Nephron (organoid): ENCODE measurements around the gene KRTAP10-1.

Source experiments
- H3K27ac Mint-ChIP-seq, 3 experiments: 2 replicates each; pipeline ENCODE4 v1.8.0; 2020; ENCODE audit warnings: mixed read lengths in 3 of 3, mild to moderate bottlenecking in 2 of 3, moderate library complexity in 1 of 3
- H3K27me3 Mint-ChIP-seq: 2 replicates; pipeline ENCODE4 v1.8.0; 2021; ENCODE audit warnings: low read depth, mild to moderate bottlenecking, moderate library complexity, mixed read lengths
- H3K36me3 Mint-ChIP-seq: 2 replicates; pipeline ENCODE4 v1.8.0; 2020; ENCODE audit warnings: low read depth, mixed read lengths
- H3K4me1 Mint-ChIP-seq: 2 replicates; pipeline ENCODE4 v1.8.0; 2020; ENCODE audit warnings: mixed read lengths
- H3K4me3 Mint-ChIP-seq, 3 experiments: 2 replicates each; pipeline ENCODE4 v1.8.0; 2020; ENCODE audit warnings: mild to moderate bottlenecking in 3 of 3, mixed read lengths in 3 of 3, moderate library complexity in 2 of 3
- H3K9me3 Mint-ChIP-seq: 2 replicates; pipeline ENCODE4 v1.8.0; 2020; ENCODE audit warnings: mixed read lengths
- TF ChIP-seq, protein P1 (sequence below), 3 experiments: fragments of 200-600 bp; sonication (generic); IDR thresholded peaks; one replicate each; pipeline ENCODE4 v1.5.0; 2021; ENCODE audit warnings: antibody characterized with exemption in 3 of 3; ENCODE audit not compliant: unreplicated experiment in 3 of 3

The KRTAP10-1 gene

DNA sequence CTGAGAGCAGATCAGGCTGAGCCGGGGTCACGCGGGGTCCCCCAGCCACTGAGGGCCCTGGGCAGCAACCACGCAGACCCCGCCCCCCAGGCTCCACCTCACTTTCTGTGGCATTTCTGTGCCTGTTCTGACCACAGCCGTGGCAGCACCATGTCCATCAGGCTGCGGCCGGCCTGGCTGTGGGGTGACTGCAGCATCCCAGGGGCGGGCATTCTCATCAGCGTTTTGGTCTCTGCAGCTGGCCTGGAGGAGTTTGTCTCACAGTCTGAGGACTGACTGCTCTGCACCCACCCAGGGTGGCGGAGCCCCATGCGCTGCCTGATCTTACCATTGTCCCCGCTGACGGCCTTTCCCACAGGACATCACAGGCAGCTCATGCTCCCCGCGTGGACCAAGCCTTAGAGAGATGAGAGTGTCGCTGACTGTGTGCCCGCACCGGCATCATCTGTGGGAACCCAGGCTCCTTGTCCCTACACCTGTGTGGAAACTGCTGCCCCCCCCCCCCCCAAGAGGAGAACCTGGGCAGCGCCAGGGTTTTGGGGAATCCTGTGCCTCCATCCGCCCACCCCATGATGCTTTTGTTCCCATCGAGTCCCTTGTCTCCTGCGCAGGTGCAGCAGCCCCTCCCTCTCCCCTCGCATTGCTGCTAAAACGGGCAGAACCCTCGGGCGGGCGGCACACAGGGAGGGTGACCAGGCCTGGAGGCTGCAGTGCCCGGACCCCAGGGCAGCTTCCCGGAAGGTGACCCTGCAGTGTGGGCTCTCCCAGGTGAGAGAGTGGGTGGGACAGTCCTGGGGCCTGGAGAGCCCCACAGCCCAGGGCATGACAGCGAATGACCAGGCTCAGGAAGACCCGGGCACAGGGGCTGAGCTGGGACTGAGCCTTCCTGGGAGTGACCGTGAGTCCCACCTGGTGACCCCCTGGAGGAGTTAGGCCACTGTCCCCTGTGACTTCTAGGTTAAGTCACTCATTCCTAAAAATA lies 1.8 kb downstream of the KRTAP10-1 start:
- Mint-ChIP-seq H3K27me3 (peaks cover 5% of the 10 kb centered on the region), H3K9me3 (peaks cover 9% of the 10 kb centered on the region), H3K4me1 (no peaks in the 10 kb centered on the region), H3K36me3 (no peaks in the 10 kb centered on the region), H3K27ac (no peak overlapping the region), H3K4me3 (no peak overlapping the region)
- TF ChIP-seq, protein P1, sequence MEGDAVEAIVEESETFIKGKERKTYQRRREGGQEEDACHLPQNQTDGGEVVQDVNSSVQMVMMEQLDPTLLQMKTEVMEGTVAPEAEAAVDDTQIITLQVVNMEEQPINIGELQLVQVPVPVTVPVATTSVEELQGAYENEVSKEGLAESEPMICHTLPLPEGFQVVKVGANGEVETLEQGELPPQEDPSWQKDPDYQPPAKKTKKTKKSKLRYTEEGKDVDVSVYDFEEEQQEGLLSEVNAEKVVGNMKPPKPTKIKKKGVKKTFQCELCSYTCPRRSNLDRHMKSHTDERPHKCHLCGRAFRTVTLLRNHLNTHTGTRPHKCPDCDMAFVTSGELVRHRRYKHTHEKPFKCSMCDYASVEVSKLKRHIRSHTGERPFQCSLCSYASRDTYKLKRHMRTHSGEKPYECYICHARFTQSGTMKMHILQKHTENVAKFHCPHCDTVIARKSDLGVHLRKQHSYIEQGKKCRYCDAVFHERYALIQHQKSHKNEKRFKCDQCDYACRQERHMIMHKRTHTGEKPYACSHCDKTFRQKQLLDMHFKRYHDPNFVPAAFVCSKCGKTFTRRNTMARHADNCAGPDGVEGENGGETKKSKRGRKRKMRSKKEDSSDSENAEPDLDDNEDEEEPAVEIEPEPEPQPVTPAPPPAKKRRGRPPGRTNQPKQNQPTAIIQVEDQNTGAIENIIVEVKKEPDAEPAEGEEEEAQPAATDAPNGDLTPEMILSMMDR (IDR thresholded peaks at IDR 0.05; ENCODE audit: unreplicated experiment in 3 of 3) = no peak

DNA sequence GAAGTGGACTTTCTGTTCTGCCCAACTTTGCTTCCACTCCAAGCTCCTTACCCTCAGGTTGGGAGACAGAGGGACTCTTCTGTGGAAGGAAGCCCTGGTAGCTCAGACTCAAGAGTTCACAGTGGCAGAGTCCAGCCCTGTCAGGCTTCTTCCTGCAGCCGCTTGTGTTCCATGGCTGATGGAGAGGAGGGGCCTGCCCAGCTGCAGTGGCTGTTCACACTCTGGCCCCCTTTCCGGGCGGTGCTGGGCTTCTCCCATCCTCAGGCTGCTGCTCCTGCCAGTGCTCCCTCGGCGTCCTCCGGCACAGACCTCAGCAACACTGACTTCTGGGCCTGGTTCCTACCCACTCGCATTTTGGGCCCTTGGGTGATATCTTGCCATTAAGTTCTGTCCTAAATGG lies 4.0 kb downstream of the KRTAP10-1 start:
- Mint-ChIP-seq H3K4me3 (no peak overlapping the region), H3K4me1 (no peaks in the 10 kb centered on the region), H3K36me3 (no peaks in the 10 kb centered on the region), H3K9me3 (peaks cover 4% of the 10 kb centered on the region), H3K27me3 (peaks cover 10% of the 10 kb centered on the region), H3K27ac (no peak overlapping the region)
- TF ChIP-seq, protein P1 (IDR thresholded peaks at IDR 0.05; ENCODE audit: unreplicated experiment in 3 of 3) = no peak

DNA sequence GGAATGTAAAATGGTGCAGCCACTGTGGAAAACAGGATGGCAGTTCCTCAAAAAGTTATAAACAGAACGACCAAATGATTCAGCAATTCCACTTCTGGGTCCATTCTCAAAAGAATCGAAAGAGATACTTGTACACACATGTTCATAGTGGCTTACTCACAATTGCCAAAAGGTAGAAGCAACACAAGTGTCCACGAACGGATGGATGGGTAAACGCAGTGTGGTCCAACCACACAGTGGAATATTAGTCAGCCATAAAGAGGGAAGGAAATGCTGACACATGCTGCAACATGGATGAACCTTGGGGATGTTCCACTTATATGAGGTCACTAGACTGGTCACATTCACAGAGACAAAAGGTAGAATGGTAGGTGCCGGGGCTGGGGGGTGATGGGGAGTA lies 5.3 kb downstream of the KRTAP10-1 start:
- Mint-ChIP-seq H3K27ac (no peak overlapping the region), H3K27me3 (peaks cover 16% of the 10 kb centered on the region), H3K4me1 (no peaks in the 10 kb centered on the region), H3K36me3 (no peaks in the 10 kb centered on the region), H3K9me3 (peaks cover 3% of the 10 kb centered on the region), H3K4me3 (no peak overlapping the region)
- TF ChIP-seq, protein P1 (IDR thresholded peaks at IDR 0.05; ENCODE audit: unreplicated experiment in 3 of 3) = no peak

DNA sequence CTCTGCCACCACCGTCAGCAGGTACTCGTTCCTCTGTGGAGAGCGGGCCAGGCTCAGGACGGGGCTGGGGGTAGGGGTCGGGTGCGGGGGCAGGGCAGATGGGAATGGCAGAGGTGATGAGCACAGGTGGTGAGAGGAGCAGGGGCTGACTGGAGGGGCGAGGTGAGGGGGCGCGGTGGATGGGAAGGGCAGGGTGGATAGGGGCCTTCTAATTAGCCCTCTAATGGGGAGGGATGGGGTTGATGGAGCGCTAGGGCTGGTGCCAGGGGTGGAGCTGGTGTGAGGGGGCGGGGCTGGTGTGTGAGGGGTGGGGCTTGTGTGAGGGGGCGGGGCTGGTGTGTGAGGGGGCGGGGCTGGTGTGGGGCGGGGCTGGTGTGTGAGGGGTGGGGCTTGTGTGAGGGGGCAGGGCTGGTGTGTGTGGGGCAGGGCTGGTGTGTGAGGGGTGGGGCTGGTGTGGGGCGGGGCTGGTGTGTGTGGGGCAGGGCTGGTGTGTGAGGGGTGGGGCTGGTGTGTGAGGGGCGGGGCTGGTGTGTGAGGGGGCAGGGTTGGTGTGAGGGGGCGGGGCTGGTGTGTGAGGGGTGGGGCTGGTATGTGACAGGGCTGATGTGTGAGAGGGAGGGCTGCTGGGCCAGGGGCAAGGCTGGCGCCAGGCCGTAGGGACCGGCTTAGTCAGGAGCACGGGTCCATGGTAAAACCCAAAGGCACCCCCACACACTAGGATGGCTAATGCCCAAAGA lies 5.9 kb downstream of the KRTAP10-1 start:
- H3K4me3 Mint-ChIP-seq = no peak overlapping the region
- H3K9me3 Mint-ChIP-seq = peaks cover 3% of the 10 kb centered on the region
- TF ChIP-seq, protein P1 (IDR thresholded peaks at IDR 0.05; ENCODE audit: unreplicated experiment in 3 of 3) = no peak
- peaks cover 16% of the 10 kb centered on the region for H3K27me3 Mint-ChIP-seq
- no peaks in the 10 kb centered on the region for H3K36me3 Mint-ChIP-seq
- no peak overlapping the region for H3K27ac Mint-ChIP-seq
- no peaks in the 10 kb centered on the region for H3K4me1 Mint-ChIP-seq

DNA sequence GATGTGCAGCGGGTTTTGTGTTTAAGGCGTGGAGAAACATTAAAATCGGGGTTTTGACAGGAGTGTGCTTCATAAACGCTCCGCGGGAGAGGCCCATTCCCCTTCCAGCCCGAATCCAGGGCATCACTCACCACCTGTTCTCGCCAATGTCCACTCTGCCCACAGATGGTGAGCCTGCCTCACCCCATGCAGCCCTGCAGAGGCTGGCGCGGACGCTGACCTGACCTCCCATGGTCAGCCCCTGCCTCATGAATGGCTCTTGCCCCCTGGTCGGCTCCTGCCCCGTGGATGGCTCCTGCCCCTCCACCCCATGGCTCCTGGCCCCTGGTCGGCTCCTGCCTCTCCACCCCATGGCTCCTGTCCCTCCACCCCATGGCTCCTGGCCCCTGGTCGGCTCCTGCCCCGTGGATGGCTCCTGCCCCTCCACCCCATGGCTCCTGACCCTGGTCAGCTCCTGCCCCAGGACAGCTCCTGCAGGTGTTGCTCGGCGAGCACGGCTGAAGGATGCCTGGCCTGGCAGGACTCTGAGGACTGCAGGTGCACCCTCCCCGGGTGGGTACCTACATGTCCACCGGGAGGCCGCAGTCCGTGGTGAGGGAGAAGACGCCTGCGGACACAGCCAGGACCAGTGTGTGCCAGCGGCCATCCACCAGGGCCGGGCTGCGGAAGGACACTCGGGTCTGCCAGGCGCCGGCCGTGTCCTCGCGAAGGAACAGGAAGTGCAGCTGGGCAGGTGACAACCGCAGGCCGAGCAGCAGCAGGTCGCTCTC lies 6.7 kb downstream of the KRTAP10-1 start:
- no peak overlapping the region for H3K4me3 Mint-ChIP-seq
- H3K4me1 Mint-ChIP-seq = no peaks in the 10 kb centered on the region
- H3K9me3 Mint-ChIP-seq = peaks cover 3% of the 10 kb centered on the region
- no peak overlapping the region for H3K27ac Mint-ChIP-seq
- H3K36me3 Mint-ChIP-seq = no peaks in the 10 kb centered on the region
- TF ChIP-seq, protein P1 (IDR thresholded peaks at IDR 0.05; ENCODE audit: unreplicated experiment in 3 of 3) = no peak
- H3K27me3 Mint-ChIP-seq = peaks cover 16% of the 10 kb centered on the region
